GM12878 (cell line): ENCODE measurements around the gene PKP3. TPM values are rescaled to one million over a fixed set of nuclear protein-coding genes. Genes with fewer than 3 reads are reported as not detected.

Experiments
- DPF2 ChIP-seq: fragments of 450-650 bp; IDR thresholded peaks from 2 replicates; pipeline ENCODE4 v1.6.1; 2017; ENCODE audit warnings: mild to moderate bottlenecking
- E2F8 ChIP-seq: fragments of 450-650 bp; IDR thresholded peaks from 2 replicates; pipeline ENCODE4 v1.6.1; 2018; ENCODE audit warnings: mild to moderate bottlenecking, low read depth, moderate library complexity; ENCODE audit not compliant: partially characterized antibody
- E4F1 ChIP-seq: fragments of 450-650 bp; IDR thresholded peaks from 2 replicates; pipeline ENCODE4 v1.6.1; 2018; ENCODE audit warnings: borderline replicate concordance, mild to moderate bottlenecking; ENCODE audit not compliant: partially characterized antibody
- KAT2A ChIP-seq: conservative IDR thresholded peaks from 2 replicates; pipeline ENCODE4 v1.6.1; 2011; ENCODE audit warnings: low read depth, low read length; ENCODE audit not compliant: control insufficient read depth
- NRF1 ChIP-seq: conservative IDR thresholded peaks from 2 replicates; pipeline ENCODE4 v1.6.1; 2011; ENCODE audit warnings: mild to moderate bottlenecking, low read depth, low read length, improper control_type of control experiment
- PAX8 ChIP-seq: fragments of 450-650 bp; IDR thresholded peaks from 2 replicates; pipeline ENCODE4 v1.6.1; 2017; ENCODE audit warnings: mild to moderate bottlenecking, moderate library complexity
- SP1 ChIP-seq: IDR thresholded peaks from one replicate; pipeline ENCODE4 v1.6.1; 2011; ENCODE audit warnings: low read depth, low read length
- TARDBP ChIP-seq: IDR thresholded peaks from 2 replicates; pipeline ENCODE4 v1.6.1; 2016; ENCODE audit warnings: borderline replicate concordance
- polyA plus RNA-seq, 11 experiments: library from polyadenylated mRNA; depleted of rRNA in 4 of 11; unstranded in 6 of 11; stranded (reverse) in 5 of 11; fragments of >200 nt; fragmentation: Nextera tagmentation in 4 of 11; fragmentation: Illumina TruSeq in 1 of 11; extraction: Ambion mirVana in 4 of 11; extraction: Trizol in 1 of 11; gene quantifications; 1 replicate in 1 of 11; 2 replicates in 10 of 11; pipeline versions ENCODE4 v1.2.1 to v1.2.3, GENCODE V29; 2011 to 2016; ENCODE audit warnings: inconsistent platforms in 2 of 11, missing spikeins in 2 of 11, low read depth in 1 of 11
- total RNA-seq, 4 experiments: library from RNA; depleted of rRNA in 3 of 4; stranded (reverse); fragments of >200 nt in 3 of 4; fragmentation: Illumina TruSeq in 1 of 4; extraction: Trizol in 1 of 4; gene quantifications; 2 replicates each; pipeline versions ENCODE4 v1.2.1 to v1.2.3, GENCODE V29; 2013 to 2021

PKP3 gene
- total and polyA plus RNA-seq, 10 of the 15 experiments (the other 5 are each of a cell fraction or from before 2014, with no cell fraction given) = 0.45 to 0.90 TPM; not detected in 8

- no peak for TF ChIP-seq E4F1
- TF ChIP-seq NRF1 = no peak
- no peak for TF ChIP-seq KAT2A
- TF ChIP-seq PAX8 = no peak
- TF ChIP-seq DPF2 = no peak
- no peak for TF ChIP-seq E2F8
- TF ChIP-seq SP1 = no peak
- TF ChIP-seq TARDBP = no peak
Measured at GRCh38 chr11:403761-404431, 9.9 kb downstream of the PKP3 start (continued).
